ENCODE data around the gene USP17L20. TPM values are rescaled to one million over a fixed set of nuclear protein-coding genes. Genes with fewer than 3 reads are reported as not detected.
"Not testable (repeated sequence)": the region's sequence is repeated elsewhere in the genome, so short reads cannot be mapped to it uniquely, and the experiment has no call there.

USP17L20 gene
- total RNA-seq, 2 donors from 2014 or later, result not detected

GRCh38 chr4:9262572-9262971 is 4.6 kb downstream of the USP17L20 start, which contains the start of gene USP17L21:
USP17L21 (plus strand) TSS chr4:9262872; CDS start chr4:9262872, 0 bp downstream.
- not testable (repeated sequence) for H3K36me3 ChIP-seq; H3K9me3 ChIP-seq; H3K27ac ChIP-seq; H3K4me1 ChIP-seq (ENCODE audit: control insufficient read depth in 1 of 2, low read depth in 2 of 2); ATAC-seq (ENCODE audit: insufficient number of reproducible peaks, low FRiP score, low read depth); H3K27me3 ChIP-seq (replicated peaks; ENCODE audit: insufficient read depth); DNase-seq (ENCODE audit: low spot score); H3K4me3 ChIP-seq

GRCh38 chr4:9267319-9267718 is 9.4 kb downstream of the USP17L20 start, which contains the start of gene USP17L22:
USP17L22 (plus strand) TSS chr4:9267619; CDS start chr4:9267619, 0 bp downstream.
- not testable (repeated sequence) for H3K9me3 ChIP-seq; H3K27ac ChIP-seq; H3K27me3 ChIP-seq (replicated peaks; ENCODE audit: insufficient read depth); DNase-seq (ENCODE audit: low spot score); ATAC-seq (ENCODE audit: insufficient number of reproducible peaks, low FRiP score, low read depth); H3K36me3 ChIP-seq; H3K4me3 ChIP-seq; H3K4me1 ChIP-seq (ENCODE audit: control insufficient read depth in 1 of 2, low read depth in 2 of 2)

GRCh38 chr4:9271719-9272118 is 13.8 kb downstream of the USP17L20 start:
- not testable (repeated sequence) for H3K27me3 ChIP-seq (replicated peaks; ENCODE audit: insufficient read depth); ATAC-seq (ENCODE audit: insufficient number of reproducible peaks, low FRiP score, low read depth); H3K4me1 ChIP-seq (ENCODE audit: control insufficient read depth in 1 of 2, low read depth in 2 of 2); H3K9me3 ChIP-seq; H3K4me3 ChIP-seq; H3K27ac ChIP-seq; H3K36me3 ChIP-seq
- peak; percentile 71 for DNase-seq (ENCODE audit: low spot score)

Other genes starting within 250 kb of the USP17L20 start
- gene FAM90A26, start 87.7 kb upstream of the USP17L20 start, total RNA-seq, result not detected
- not detected for gene USP17L10, start 47.5 kb upstream of the USP17L20 start, total RNA-seq
- gene USP17L11, start 42.7 kb upstream of the USP17L20 start, total RNA-seq, result not detected
- not detected for gene USP17L12, start 38.0 kb upstream of the USP17L20 start, total RNA-seq
- gene USP17L13, start 33.2 kb upstream of the USP17L20 start, total RNA-seq, result not detected
- gene USP17L15, start 23.7 kb upstream of the USP17L20 start, total RNA-seq, result not detected
- not detected for gene USP17L17, start 14.2 kb upstream of the USP17L20 start, total RNA-seq
- gene USP17L18, start 9.5 kb upstream of the USP17L20 start, total RNA-seq, result not detected
- not detected for gene USP17L19, start 4.7 kb upstream of the USP17L20 start, total RNA-seq
- not detected for gene USP17L21, start 4.7 kb downstream of the USP17L20 start, total RNA-seq
- not detected for gene USP17L22, start 9.5 kb downstream of the USP17L20 start, total RNA-seq
- gene USP17L24, start 67.0 kb downstream of the USP17L20 start, total RNA-seq, result not detected
- not detected for gene USP17L25, start 71.8 kb downstream of the USP17L20 start, total RNA-seq
- not detected for gene USP17L26, start 76.5 kb downstream of the USP17L20 start, total RNA-seq
- gene USP17L5, start 81.3 kb downstream of the USP17L20 start, total RNA-seq, result not detected
- not detected for gene USP17L27, start 86.0 kb downstream of the USP17L20 start, total RNA-seq
- gene USP17L28, start 90.8 kb downstream of the USP17L20 start, total RNA-seq, result not detected
- gene USP17L29, start 95.5 kb downstream of the USP17L20 start, total RNA-seq, result not detected
- gene USP17L30, start 105.0 kb downstream of the USP17L20 start, total RNA-seq, result not detected
- not detected for gene DEFB131A, start 186.3 kb downstream of the USP17L20 start, total RNA-seq